GM18511 (cell line): Measurements from ENCODE around the gene PRKAA1.
A peak's percentile ranks its signal among the peaks of the same experiment; 100 is the strongest.

Experiments used
- ATAC-seq: cut with Tn5 transposase; IDR thresholded peaks from one replicate; pipeline ENCODE4 v1.9.1; 2021; ENCODE audit warnings: mild to moderate bottlenecking, moderate library complexity; ENCODE audit not compliant: unreplicated experiment

PRKAA1 gene

DNA sequence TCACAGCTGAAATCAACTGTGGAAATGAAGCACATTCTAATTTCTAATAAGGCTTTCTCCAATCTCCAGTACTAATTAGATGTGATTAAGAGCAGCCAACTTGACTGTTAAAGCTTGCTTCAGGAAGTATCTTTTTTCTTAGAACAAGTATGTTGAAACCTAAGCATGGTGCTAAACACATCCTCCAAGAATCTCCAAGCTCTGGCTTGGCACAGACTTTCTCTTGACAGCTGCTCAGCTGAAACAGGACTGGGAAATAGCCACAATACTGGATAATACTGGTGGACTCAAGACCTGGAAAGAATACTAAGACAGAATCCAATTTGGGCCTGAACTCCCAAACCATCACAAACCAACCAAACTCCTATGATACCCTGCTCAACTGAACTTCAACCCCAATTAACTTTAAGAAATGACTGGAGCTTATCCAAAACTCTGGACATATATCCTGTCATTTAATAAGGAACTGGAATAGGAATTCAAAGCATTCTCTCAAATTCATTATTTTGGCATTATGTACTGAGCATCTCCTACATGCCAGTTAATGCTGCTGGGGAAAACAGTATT lies 16.2 kb downstream of the PRKAA1 start:
- ATAC-seq, result no peak

DNA sequence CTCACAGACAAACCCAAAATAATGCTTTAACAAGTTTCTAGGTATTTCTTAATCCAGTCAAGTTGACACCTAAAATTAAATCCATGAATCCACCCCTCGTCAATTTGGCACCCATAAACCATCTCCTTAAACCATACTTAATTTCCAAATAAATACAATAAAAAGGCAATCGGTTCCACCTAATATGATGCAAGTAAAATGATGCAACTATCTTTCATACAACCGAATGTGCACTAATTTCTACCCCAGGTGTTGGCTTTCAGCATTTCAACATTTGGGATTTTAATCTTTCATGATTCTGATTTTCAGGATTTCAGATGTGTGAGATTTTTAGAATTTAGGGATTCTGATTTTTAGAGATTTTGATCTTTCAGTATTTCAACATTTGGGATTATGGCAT lies 17.3 kb downstream of the PRKAA1 start:
- ATAC-seq, result no peak

GRCh38 chr5:40780199-40780598 lies 18.0 kb downstream of the PRKAA1 start:
- ATAC-seq, result no peak

DNA sequence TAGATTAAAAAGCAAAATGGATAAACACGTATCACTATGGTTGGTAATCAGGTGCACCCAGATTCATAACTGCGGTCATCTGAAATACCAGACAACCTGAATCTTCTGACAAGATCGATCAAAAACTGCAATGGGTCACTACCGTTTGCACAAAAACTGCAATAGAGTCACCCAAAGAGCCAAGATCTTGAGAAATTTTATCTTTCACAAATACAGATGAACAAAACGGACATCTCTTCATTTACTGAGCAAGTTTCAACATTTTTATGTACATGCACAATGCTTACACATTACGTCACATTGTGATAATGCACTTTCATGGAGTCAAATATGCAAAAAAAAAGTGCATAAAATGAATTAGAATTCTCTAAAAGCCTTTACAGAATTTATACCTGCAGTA lies 18.6 kb downstream of the PRKAA1 start:
- ATAC-seq, result no peak

GRCh38 chr5:40778133-40778532 lies 20.0 kb downstream of the PRKAA1 start:
- ATAC-seq, result no peak

- ATAC-seq, result no peak
These were observed 21.6 kb downstream of the PRKAA1 start for GRCh38 chr5:40776658-40776977.

- no peak for ATAC-seq
These were observed 22.1 kb downstream of the PRKAA1 start for GRCh38 chr5:40775846-40776657.

DNA sequence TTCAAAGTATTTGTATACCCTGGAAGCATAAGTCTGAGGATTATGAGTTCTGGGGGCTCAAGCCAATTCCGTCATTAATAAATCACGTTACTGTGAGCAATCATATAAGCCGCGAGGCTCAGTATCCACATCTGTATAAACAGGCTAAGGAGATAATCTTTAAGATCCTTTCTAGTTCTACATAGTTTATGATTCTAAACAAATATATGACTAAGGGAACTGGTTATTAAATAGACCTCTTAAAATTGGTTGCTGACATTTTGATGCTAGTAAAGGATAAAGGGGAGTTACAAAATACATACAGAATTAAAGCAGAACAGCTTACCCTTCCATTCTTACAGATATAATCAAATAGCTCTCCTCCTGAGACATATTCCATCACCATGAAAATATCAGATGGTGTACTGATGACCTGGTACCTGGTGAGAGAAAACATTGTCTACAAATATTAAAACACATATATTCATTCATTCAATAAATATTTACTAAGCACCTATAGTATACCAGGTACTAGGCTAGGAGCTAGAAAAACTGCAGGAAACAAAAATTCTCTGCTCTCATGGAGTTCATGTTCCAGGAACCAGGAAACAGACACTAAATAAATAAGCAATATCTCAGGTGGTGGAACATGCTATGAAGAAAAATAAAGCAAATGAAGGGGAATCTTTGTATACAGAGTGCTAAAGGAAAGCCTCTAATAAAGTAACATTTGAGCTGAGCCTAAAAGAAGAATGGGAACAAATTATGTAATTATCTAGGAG lies 22.9 kb downstream of the PRKAA1 start:
- no peak for ATAC-seq

GRCh38 chr5:40774623-40775022 lies 23.6 kb downstream of the PRKAA1 start:
- no peak for ATAC-seq

DNA sequence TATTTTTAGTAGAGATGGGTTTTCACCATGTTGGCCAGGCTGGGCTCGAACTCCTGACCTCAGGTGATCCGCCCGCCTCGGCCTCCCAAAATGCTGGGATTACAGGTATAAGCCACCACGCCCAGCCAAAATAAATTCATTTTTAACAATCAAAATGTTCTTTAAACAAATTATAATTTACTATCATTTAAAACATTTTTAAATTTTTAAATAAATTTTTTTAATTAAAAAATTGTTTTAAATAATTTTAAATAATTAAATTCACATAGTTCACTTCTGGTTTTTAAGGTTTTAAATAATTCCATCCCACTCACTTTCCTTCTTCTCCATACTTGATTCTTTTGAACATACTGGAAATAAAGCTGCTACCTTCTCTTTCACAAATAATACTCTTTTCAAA lies 27.4 kb downstream of the PRKAA1 start:
- ATAC-seq, result no peak

DNA sequence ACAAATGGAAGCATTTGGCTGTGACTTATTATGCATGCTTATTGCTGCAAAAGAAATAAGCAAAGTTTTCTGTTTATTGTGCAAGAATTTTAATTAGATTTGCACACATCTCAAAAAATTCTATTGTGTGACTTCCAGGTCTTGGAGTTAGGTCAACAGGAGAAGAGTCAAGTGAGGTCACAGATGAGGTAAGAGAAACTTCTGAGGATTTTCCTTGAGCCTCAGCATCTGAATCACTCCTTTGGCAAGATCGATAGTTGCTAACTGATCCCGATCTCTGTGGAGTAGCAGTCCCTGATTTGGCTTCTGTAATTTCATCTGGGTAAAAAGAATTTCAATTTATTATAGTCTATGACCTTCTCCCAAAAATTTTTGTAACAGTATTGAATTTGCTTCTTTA lies 35.5 kb downstream of the PRKAA1 start:
- ATAC-seq, result no peak

DNA sequence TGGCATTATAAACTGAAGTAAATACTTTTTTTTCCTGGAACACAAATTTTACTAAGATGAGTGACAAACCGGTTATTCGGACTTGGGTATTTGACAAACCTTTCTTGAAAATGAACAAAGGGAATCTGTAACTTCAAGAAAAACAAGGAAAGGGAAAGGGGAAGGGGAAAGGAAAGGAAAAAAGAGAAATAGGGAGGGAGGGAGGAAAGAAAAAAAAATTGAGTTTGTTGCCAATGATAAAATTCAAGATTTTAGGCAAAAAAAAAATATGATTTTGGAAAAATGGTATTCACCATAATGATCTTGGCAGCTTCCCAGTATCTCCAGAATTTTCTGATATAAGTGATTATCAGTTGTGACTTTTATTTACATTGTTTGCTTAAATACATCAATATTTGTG lies 40.8 kb downstream of the PRKAA1 start:
- no peak for ATAC-seq

- ATAC-seq, result peak; percentile 87
These were observed 42.5 kb downstream of the PRKAA1 start, which contains the start of gene TTC33 for GRCh38 chr5:40755407-40756365. Gene TTC33, minus strand, starts transcription at chr5:40755961. Its CDS starts 8,943 bp downstream, at chr5:40747018.

GRCh38 chr5:40755093-40755406 lies 43.1 kb downstream of the PRKAA1 start:
- peak; percentile 84 for ATAC-seq

DNA sequence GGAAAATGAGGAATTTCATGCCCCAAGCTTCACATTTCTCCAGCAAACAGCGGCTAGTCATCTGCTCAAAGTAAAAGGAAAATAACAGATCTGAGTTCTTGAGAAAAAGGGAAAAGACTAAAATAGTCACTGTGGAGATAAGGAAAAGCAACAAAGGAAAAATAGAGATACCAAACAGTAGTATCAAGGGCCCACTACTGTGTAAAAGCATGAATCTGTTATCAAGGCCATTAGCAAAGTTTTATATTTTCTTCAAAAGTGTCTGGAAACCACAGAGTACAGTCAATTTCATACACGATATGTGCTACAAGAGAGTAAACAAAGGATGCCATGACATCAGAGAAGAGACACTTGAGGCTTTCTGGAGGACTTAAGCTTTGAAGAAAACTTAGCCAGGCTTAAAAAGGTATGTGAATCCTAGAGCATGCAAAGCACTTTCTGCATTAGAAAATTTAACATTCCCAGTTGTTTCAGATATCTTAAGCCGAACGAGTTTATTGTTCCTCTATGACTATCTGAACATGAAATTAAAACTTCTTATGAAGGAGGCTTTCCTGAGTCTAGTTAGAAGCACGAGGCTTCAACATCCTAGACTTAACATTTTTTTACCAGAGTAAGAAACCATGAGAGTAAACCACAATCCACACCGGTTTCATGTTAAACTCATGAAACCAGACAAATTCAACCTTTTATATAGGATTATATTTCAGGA lies 43.6 kb downstream of the PRKAA1 start:
- ATAC-seq, result peak; percentile 15

DNA sequence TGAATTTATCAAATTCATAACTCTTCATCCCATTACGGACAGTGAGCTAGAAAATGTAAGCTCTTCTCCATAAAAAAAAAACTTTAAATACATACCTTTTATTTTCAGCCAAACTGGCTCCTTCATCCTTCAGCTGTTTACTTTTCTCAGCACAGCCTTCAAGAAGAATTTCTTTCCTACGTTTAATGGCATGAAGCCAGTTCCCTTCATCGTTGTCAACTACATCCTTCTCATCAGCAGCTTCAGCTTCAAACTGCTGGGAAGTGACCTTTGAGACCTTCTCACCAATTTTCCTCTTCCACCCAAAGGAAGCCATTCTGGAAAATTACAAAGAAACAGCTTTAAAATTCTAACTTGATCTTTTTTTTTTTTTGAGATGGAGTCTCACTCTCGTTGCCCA lies 51.5 kb downstream of the PRKAA1 start:
- ATAC-seq, result no peak

- ATAC-seq, result no peak
These were observed 54.4 kb downstream of the PRKAA1 start for GRCh38 chr5:40743771-40744170.

GRCh38 chr5:40738502-40738901 lies 59.7 kb downstream of the PRKAA1 start:
- ATAC-seq, result no peak

- ATAC-seq, result peak; percentile 89
These were observed 61.9 kb downstream of the PRKAA1 start for GRCh38 chr5:40736103-40736875.

DNA sequence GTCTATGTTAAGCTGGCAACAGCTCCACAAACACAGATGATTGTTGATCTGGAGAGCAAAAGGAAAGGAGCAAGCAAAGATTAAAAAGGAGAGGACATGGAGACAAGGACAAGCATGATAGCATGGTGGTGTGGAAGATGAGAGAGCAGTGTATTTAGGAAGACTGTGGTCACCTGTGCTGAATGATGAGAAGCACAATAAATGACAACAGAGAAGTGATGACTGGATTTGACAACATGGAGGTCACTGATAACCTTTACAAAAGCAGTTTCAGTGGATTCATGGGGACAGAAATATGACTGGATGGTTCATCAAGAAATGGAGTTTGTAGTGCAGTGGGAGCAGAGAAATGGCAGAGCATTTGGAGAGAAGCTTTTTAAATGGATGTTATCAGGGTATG lies 62.6 kb downstream of the PRKAA1 start:
- ATAC-seq, result no peak
